Suprapubic skin (tissue), 4 donors: ENCODE results near the gene STIP1. TPM values are rescaled to one million over a fixed set of nuclear protein-coding genes. Genes with fewer than 3 reads are reported as not detected.
A peak's percentile ranks its signal among the peaks of the same experiment; 100 is the strongest.

ENCODE experiments used
- DNase-seq, 2 donors: peaks; one replicate each; pipeline ENCODE4 v3.0.0-alpha.2; 2019; ENCODE audit warnings: low spot score in 2 of 2
- H3K27ac ChIP-seq: fragments of 200-600 bp; sonication (generic); one replicate; pipeline ENCODE4 v1.5.1; 2019
- H3K27me3 ChIP-seq: fragments of 200-600 bp; sonication (generic); one replicate; pipeline ENCODE4 v1.5.1; 2019
- H3K36me3 ChIP-seq: fragments of 200-600 bp; sonication (generic); one replicate; pipeline ENCODE4 v1.5.1; 2019
- H3K4me1 ChIP-seq: fragments of 200-600 bp; sonication (generic); one replicate; pipeline ENCODE4 v1.5.1; 2019
- H3K4me3 ChIP-seq: fragments of 200-600 bp; sonication (generic); one replicate; pipeline ENCODE4 v1.5.1; 2019; ENCODE audit warnings: mild to moderate bottlenecking
- H3K9me3 ChIP-seq: fragments of 200-600 bp; sonication (generic); one replicate; pipeline ENCODE4 v1.5.1; 2019
- CTCF ChIP-seq, 2 donors: fragments of 200-600 bp in 1 of 2; fragments of 450-650 bp in 1 of 2; sonication (generic) in 1 of 2; IDR thresholded peaks; one replicate each; pipeline ENCODE4 v1.5.1; 2016 to 2019; ENCODE audit warnings: antibody characterized with exemption in 2 of 2, mild to moderate bottlenecking in 1 of 2, moderate library complexity in 1 of 2
- EP300 ChIP-seq: sonication (generic); formaldehyde crosslinking; IDR thresholded peaks from one replicate; pipeline ENCODE4 v1.6.1; 2017; ENCODE audit warnings: antibody characterized with exemption
- POLR2A ChIP-seq, 2 donors: fragments of 450-650 bp; IDR thresholded peaks; one replicate each; pipeline ENCODE4 v1.6.1; 2017; ENCODE audit warnings: antibody characterized with exemption in 2 of 2, mild to moderate bottlenecking in 2 of 2, moderate library complexity in 2 of 2
- POLR2AphosphoS5 ChIP-seq, 3 donors: sonication (generic); formaldehyde crosslinking; IDR thresholded peaks; one replicate each; pipeline ENCODE4 v1.6.1; 2017; ENCODE audit warnings: antibody characterized with exemption in 3 of 3
- WGBS: methylation state at CpG from one replicate; pipeline ENCODE4 v1.1.5; 2018; 5-methylcytosine and 5-hydroxymethylcytosine counted together
- total RNA-seq, 4 donors: library from RNA; depleted of rRNA; stranded (reverse); fragments of >200 nt; gene quantifications; one replicate each; pipeline ENCODE4 v1.1.0, GENCODE V29; 2016

The STIP1 gene
- total RNA-seq, 4 donors from 2014 or later, result 47.1 to 93.9 (median 87.4) TPM

GRCh38 chr11:64181506-64182411 is 4.2 kb upstream of the STIP1 start:
- peak overlapping the region; percentile 74 for H3K27ac ChIP-seq
- H3K27me3 ChIP-seq, result no peaks in the 10 kb centered on the region
- TF ChIP-seq POLR2AphosphoS5 (IDR thresholded peaks at IDR 0.05), result peak in 1 of 3 donors; percentile 35
- no peak for TF ChIP-seq CTCF (IDR thresholded peaks at IDR 0.05)
- no peak for TF ChIP-seq EP300
- peak in 1 of 2 donors; percentile 48 for TF ChIP-seq POLR2A (IDR thresholded peaks at IDR 0.05)
- 34% methylated on average over 16 of the region's 17 CpGs for WGBS
- DNase-seq, result peak; percentile 94 to 96
- H3K4me1 ChIP-seq, result peaks cover 48% of the 10 kb centered on the region
- no peaks in the 10 kb centered on the region for H3K9me3 ChIP-seq
- no peak overlapping the region for H3K4me3 ChIP-seq
- H3K36me3 ChIP-seq, result no peaks in the 10 kb centered on the region

- Histone ChIP-seq H3K27ac (no peak overlapping the region), H3K36me3 (no peaks in the 10 kb centered on the region), H3K9me3 (no peaks in the 10 kb centered on the region), H3K27me3 (no peaks in the 10 kb centered on the region), H3K4me3 (no peak overlapping the region), H3K4me1 (peaks cover 55% of the 10 kb centered on the region)
- DNase-seq, result no peak
- WGBS, result 85% methylated on average over 7 of the region's 7 CpGs
- TF ChIP-seq EP300 (no peak), POLR2AphosphoS5 (IDR thresholded peaks at IDR 0.05) (no peak), CTCF (IDR thresholded peaks at IDR 0.05) (no peak), POLR2A (IDR thresholded peaks at IDR 0.05) (no peak)
These were observed 2.1 kb upstream of the STIP1 start for GRCh38 chr11:64183890-64184289.

GRCh38 chr11:64185175-64185692 is 737 bp upstream of the STIP1 start:
- Histone ChIP-seq H3K9me3 (no peaks in the 10 kb centered on the region), H3K4me1 (peaks cover 66% of the 10 kb centered on the region), H3K36me3 (no peaks in the 10 kb centered on the region), H3K27ac (peak overlapping the region; percentile 94), H3K27me3 (no peaks in the 10 kb centered on the region), H3K4me3 (no peak overlapping the region)
- no peak for TF ChIP-seq EP300
- peak; percentile 91 to 98 for TF ChIP-seq POLR2A (IDR thresholded peaks at IDR 0.05)
- TF ChIP-seq CTCF (IDR thresholded peaks at IDR 0.05), result peak; percentile 36 to 42
- peak; percentile 56 to 77 (median 62) for TF ChIP-seq POLR2AphosphoS5 (IDR thresholded peaks at IDR 0.05)
- 0% methylated on average over 1 of the region's 52 CpGs for WGBS
- peak; percentile 95 to 96 for DNase-seq

DNA sequence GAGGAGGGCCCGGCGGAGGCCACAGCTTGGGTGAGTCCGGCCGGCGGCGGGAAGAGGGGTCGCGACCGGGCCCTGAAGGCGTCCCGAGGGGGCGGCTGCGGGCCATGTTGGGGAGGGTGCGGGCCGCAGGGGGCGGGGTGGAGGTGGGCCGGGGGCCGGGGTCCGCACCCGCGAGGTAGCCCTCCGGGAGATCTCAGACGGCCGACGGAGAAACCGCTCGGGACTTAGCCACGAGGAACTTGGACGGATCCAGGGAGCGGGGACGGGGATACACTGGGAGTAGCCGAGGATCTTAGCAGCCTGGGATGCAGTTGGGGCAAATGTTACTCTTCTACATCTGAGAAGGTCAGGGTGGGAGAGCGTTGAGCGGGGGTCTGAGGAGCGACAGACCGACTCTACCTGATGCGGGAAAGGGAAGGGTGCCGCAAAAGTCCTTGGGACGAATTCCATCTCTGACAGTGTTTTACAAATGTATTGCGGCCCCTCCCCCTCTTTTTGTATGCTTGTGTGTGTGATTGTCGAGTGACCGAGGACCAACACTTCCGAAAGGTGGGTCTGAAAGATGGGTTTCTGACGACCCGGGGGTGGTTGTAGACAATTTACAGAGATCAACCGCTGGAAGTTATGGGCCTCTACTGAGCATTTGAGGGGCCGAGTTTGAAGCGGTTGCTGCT is 658 bp downstream of the STIP1 start:
- H3K4me1 ChIP-seq, result peaks cover 53% of the 10 kb centered on the region
- H3K27ac ChIP-seq, result peak overlapping the region; percentile 90
- TF ChIP-seq CTCF (IDR thresholded peaks at IDR 0.05) (no peak), EP300 (no peak), POLR2AphosphoS5 (IDR thresholded peaks at IDR 0.05) (no peak), POLR2A (IDR thresholded peaks at IDR 0.05) (no peak)
- no peak for DNase-seq
- H3K36me3 ChIP-seq, result no peaks in the 10 kb centered on the region
- no peaks in the 10 kb centered on the region for H3K9me3 ChIP-seq
- 1% methylated on average over 35 of the region's 48 CpGs for WGBS
- no peaks in the 10 kb centered on the region for H3K27me3 ChIP-seq
- H3K4me3 ChIP-seq, result no peak overlapping the region

DNA sequence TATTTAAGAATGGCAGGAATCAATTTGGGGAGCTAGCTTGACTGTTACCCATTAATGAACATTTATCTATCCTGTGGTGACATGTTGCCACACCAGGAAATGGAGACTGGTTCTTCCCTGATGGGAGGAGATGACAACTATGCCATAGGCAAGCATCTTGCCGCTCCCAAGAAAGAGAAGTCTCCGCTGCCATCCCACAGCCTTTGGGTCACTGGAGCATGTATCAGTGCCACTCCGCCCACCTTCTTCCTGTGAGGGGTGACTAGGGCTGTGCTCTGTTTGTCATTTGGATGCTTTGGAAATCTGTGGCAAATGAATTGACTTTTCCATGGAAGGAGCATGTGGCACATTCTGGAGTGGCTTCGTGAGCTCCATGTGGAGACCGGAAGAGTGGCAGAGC is 6.5 kb downstream of the STIP1 start:
- TF ChIP-seq POLR2A (IDR thresholded peaks at IDR 0.05) (no peak), EP300 (no peak), POLR2AphosphoS5 (IDR thresholded peaks at IDR 0.05) (no peak), CTCF (IDR thresholded peaks at IDR 0.05) (no peak)
- Histone ChIP-seq H3K4me1 (peaks cover 18% of the 10 kb centered on the region), H3K9me3 (no peaks in the 10 kb centered on the region), H3K27ac (no peak overlapping the region), H3K4me3 (no peak overlapping the region), H3K36me3 (peaks cover 50% of the 10 kb centered on the region), H3K27me3 (no peaks in the 10 kb centered on the region)
- 84% methylated on average over 5 of the region's 5 CpGs for WGBS
- DNase-seq, result no peak
